Measurements from ENCODE around the gene LRRC3B.

Gene LRRC3B

DNA sequence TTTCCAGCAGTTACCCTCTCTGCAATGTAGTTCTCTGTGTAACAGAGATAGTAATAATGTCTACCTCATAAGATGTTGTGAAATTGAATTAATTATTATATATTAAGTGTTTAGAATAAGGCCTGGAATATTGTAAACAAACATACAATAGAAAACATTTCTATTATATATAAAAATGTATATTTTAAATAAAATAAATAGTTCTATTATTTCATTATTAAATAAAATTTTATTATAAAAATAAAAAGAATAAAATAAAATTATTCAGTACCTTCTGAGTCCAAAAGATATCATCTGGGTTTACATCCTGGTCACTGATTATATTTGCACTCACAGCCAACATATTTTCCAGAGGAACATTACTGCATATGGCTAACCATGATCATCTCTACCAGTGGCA is 135.4 kb downstream of the LRRC3B start:
- TF ChIP-seq SIN3A (IDR thresholded peaks at IDR 0.05; ENCODE audit: borderline replicate concordance, insufficient read depth, low read length) (no peak), TAF1 (IDR thresholded peaks at IDR 0.05; ENCODE audit: borderline replicate concordance, insufficient read depth, low read length) (no peak), FOXP2 (optimal IDR thresholded peaks at IDR 0.05; ENCODE audit: borderline replicate concordance, extremely low read depth, extremely low read length, insufficient read depth) (no peak), POLR2AphosphoS5 (IDR thresholded peaks at IDR 0.05; ENCODE audit: low read depth, low read length) (no peak)
- TF ChIP-seq, protein P1, sequence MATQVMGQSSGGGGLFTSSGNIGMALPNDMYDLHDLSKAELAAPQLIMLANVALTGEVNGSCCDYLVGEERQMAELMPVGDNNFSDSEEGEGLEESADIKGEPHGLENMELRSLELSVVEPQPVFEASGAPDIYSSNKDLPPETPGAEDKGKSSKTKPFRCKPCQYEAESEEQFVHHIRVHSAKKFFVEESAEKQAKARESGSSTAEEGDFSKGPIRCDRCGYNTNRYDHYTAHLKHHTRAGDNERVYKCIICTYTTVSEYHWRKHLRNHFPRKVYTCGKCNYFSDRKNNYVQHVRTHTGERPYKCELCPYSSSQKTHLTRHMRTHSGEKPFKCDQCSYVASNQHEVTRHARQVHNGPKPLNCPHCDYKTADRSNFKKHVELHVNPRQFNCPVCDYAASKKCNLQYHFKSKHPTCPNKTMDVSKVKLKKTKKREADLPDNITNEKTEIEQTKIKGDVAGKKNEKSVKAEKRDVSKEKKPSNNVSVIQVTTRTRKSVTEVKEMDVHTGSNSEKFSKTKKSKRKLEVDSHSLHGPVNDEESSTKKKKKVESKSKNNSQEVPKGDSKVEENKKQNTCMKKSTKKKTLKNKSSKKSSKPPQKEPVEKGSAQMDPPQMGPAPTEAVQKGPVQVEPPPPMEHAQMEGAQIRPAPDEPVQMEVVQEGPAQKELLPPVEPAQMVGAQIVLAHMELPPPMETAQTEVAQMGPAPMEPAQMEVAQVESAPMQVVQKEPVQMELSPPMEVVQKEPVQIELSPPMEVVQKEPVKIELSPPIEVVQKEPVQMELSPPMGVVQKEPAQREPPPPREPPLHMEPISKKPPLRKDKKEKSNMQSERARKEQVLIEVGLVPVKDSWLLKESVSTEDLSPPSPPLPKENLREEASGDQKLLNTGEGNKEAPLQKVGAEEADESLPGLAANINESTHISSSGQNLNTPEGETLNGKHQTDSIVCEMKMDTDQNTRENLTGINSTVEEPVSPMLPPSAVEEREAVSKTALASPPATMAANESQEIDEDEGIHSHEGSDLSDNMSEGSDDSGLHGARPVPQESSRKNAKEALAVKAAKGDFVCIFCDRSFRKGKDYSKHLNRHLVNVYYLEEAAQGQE (IDR thresholded peaks at IDR 0.05; ENCODE audit: insufficient read depth in 1 of 2, low read depth in 2 of 2, low read length in 2 of 2) = no peak
